AG04450 (cell line): Measurements from ENCODE around the gene CDH26. TPM values are rescaled to one million over a fixed set of nuclear protein-coding genes. Genes with fewer than 3 reads are reported as not detected.

ENCODE experiments used
- CTCF ChIA-PET: fragments of 300-600, 350-600 bp; formaldehyde crosslinking; extraction: SDS; loops from one replicate; lab custom pipeline; 2022; ENCODE audit warnings: antibody characterized with exemption, inconsistent platforms; lab: Charles Lee
- POLR2A ChIA-PET: fragments of 350-600 bp; formaldehyde crosslinking; extraction: SDS; loops from one replicate; lab custom pipeline; 2021; ENCODE audit warnings: antibody characterized with exemption, inconsistent platforms; lab: Yijun Ruan, JAX
- DNase-seq: peaks from one replicate; pipeline ENCODE4 v3.0.0-alpha.2; 2011; ENCODE audit warnings: low read depth, low spot score
- H3K27ac ChIP-seq: one replicate; pipeline ENCODE4 v1.5.1; 2012; ENCODE audit warnings: low read depth, low read length, control low read depth
- H3K27me3 ChIP-seq: one replicate; pipeline ENCODE4 v1.6.0; 2012; ENCODE audit warnings: low read length; ENCODE audit not compliant: control insufficient read depth, insufficient read depth
- H3K4me3 ChIP-seq: 2 replicates; pipeline ENCODE4 v1.5.1; 2011; ENCODE audit warnings: mild to moderate bottlenecking, low read depth, low read length, control low read depth
- H3K9me3 ChIP-seq: 2 replicates; pipeline ENCODE4 v1.5.1; 2012; ENCODE audit warnings: low read length; ENCODE audit not compliant: control insufficient read depth, insufficient read depth
- CTCF ChIP-seq: IDR thresholded peaks from 2 replicates; pipeline ENCODE4 v1.5.1; 2011; ENCODE audit warnings: low read depth, low read length, control low read depth, inconsistent platforms
- polyA plus RNA-seq: library from polyadenylated mRNA; depleted of rRNA; stranded (reverse); fragments of >200 nt; gene quantifications from 2 replicates; pipeline ENCODE4 v1.2.3, GENCODE V29; 2011

The CDH26 gene
- polyA plus RNA-seq, 1 experiment = 0.10 TPM

- no peak for DNase-seq
- Histone ChIP-seq H3K4me3 (no peak overlapping the region), H3K27ac (no peak overlapping the region), H3K9me3 (peaks cover 13% of the 10 kb centered on the region; the same call in 1 of the 2 replicates), H3K27me3 (no peaks in the 10 kb centered on the region)
- TF ChIP-seq CTCF = no peak
- CTCF ChIA-PET = interaction anchor here (1.0 to 2.0 kb wide), 4 partner anchors 15 to 274 kb away, joined by 3 to 6 read pairs (median 4); no protein-coding TSS in a partner anchor
- POLR2A ChIA-PET = no interaction called here
Measured at GRCh38 chr20:59937150-59937549, 21.1 kb upstream of the CDH26 start.

GRCh38 chr20:59938221-59938620 lies 20.0 kb upstream of the CDH26 start:
- H3K27ac ChIP-seq = no peak overlapping the region
- ChIA-PET CTCF (interaction anchor here (1.4 to 3.3 kb wide), 3 partner anchors 10 to 120 kb away, joined by 3 to 10 read pairs (median 6); no protein-coding TSS in a partner anchor), POLR2A (interaction anchor here (0.5 kb wide), 1 partner anchor 88 kb away, joined by 3 read pairs; no protein-coding TSS in a partner anchor)
- H3K27me3 ChIP-seq = no peaks in the 10 kb centered on the region
- DNase-seq = no peak
- TF ChIP-seq CTCF = no peak
- H3K4me3 ChIP-seq = peak overlapping the region; percentile 15
- peaks cover 7% of the 10 kb centered on the region; the same call in 1 of the 2 replicates for H3K9me3 ChIP-seq

GRCh38 chr20:59938696-59939051 lies 19.5 kb upstream of the CDH26 start:
- peaks cover 7% of the 10 kb centered on the region; the same call in 1 of the 2 replicates for H3K9me3 ChIP-seq
- no peak for DNase-seq
- CTCF ChIA-PET = interaction anchor here (1.4 to 3.3 kb wide), 3 partner anchors 10 to 119 kb away, joined by 3 to 10 read pairs (median 6); no protein-coding TSS in a partner anchor
- H3K4me3 ChIP-seq = peak overlapping the region; percentile 71; the same call in 1 of the 2 replicates
- no peaks in the 10 kb centered on the region for H3K27me3 ChIP-seq
- no peak overlapping the region for H3K27ac ChIP-seq
- TF ChIP-seq CTCF = no peak
- POLR2A ChIA-PET = no interaction called here

GRCh38 chr20:59939052-59939878 lies 19.0 kb upstream of the CDH26 start:
- DNase-seq = no peak
- Histone ChIP-seq H3K27ac (peak overlapping the region; percentile 83), H3K4me3 (peak overlapping the region; percentile 71), H3K9me3 (peaks cover 7% of the 10 kb centered on the region; the same call in 1 of the 2 replicates), H3K27me3 (no peaks in the 10 kb centered on the region)
- CTCF ChIA-PET = interaction anchor here (0.9 to 3.3 kb wide), 8 partner anchors 8 to 124 kb away, joined by 3 to 10 read pairs (median 3); no protein-coding TSS in a partner anchor
- TF ChIP-seq CTCF = no peak
- POLR2A ChIA-PET = interaction anchor here (0.6 to 0.7 kb wide), 2 partner anchors 1239 to 1555 kb away, joined by 3 read pairs; no protein-coding TSS in a partner anchor

GRCh38 chr20:59939879-59940128 lies 18.4 kb upstream of the CDH26 start:
- H3K27me3 ChIP-seq = no peaks in the 10 kb centered on the region
- TF ChIP-seq CTCF = no peak
- peaks cover 7% of the 10 kb centered on the region; the same call in 1 of the 2 replicates for H3K9me3 ChIP-seq
- no peak for DNase-seq
- H3K27ac ChIP-seq = peak overlapping the region; percentile 83
- CTCF ChIA-PET = interaction anchor here (0.9 to 3.3 kb wide), 7 partner anchors 9 to 123 kb away, joined by 3 to 10 read pairs (median 3); no protein-coding TSS in a partner anchor
- POLR2A ChIA-PET = interaction anchor here (0.6 to 1.0 kb wide), 4 partner anchors 106 to 1554 kb away, joined by 3 to 5 read pairs (median 3); no protein-coding TSS in a partner anchor
- peak overlapping the region; percentile 71 for H3K4me3 ChIP-seq
